Activated CD8-positive, alpha-beta memory T cell treated with anti-CD3 and anti-CD28 coated beads for 4 hours (primary cell): ENCODE results near the gene WSCD1.

Experiments
- DNase-seq, 2 donors: peaks; one replicate each; pipeline ENCODE4 v3.0.0-alpha.2; 2020; ENCODE audit warnings: low read depth in 2 of 2

Gene WSCD1

GRCh38 chr17:6059406-6059805 is 10.8 kb upstream of the WSCD1 start:
- DNase-seq = no peak

GRCh38 chr17:6061290-6061689 is 8.9 kb upstream of the WSCD1 start:
- no peak for DNase-seq

- no peak for DNase-seq
These were observed 5.3 kb upstream of the WSCD1 start for GRCh38 chr17:6064868-6065267.

- no peak for DNase-seq
These were observed 4.8 kb upstream of the WSCD1 start for GRCh38 chr17:6065351-6065750.

GRCh38 chr17:6066183-6066948 is 3.8 kb upstream of the WSCD1 start:
- DNase-seq = no peak

- DNase-seq = no peak
These were observed 3.1 kb upstream of the WSCD1 start for GRCh38 chr17:6067060-6067459.

- DNase-seq = no peak
These were observed 292 bp downstream of the WSCD1 start for GRCh38 chr17:6070430-6070912.

GRCh38 chr17:6070913-6071511 is 833 bp downstream of the WSCD1 start:
- no peak for DNase-seq

GRCh38 chr17:6071528-6072065 is 1.4 kb downstream of the WSCD1 start:
- no peak for DNase-seq

GRCh38 chr17:6072157-6072556 is 2.0 kb downstream of the WSCD1 start:
- DNase-seq = no peak

GRCh38 chr17:6072611-6073010 is 2.4 kb downstream of the WSCD1 start:
- DNase-seq = no peak

GRCh38 chr17:6073620-6074019 is 3.4 kb downstream of the WSCD1 start:
- DNase-seq = no peak

GRCh38 chr17:6075050-6075449 is 4.9 kb downstream of the WSCD1 start:
- DNase-seq = no peak

GRCh38 chr17:6075845-6076244 is 5.7 kb downstream of the WSCD1 start:
- DNase-seq = no peak

- DNase-seq = no peak
These were observed 7.6 kb downstream of the WSCD1 start for GRCh38 chr17:6077752-6078151.

GRCh38 chr17:6078458-6078871 is 8.3 kb downstream of the WSCD1 start:
- no peak for DNase-seq

GRCh38 chr17:6079155-6079888 is 9.1 kb downstream of the WSCD1 start:
- no peak for DNase-seq

GRCh38 chr17:6079960-6080359 is 9.8 kb downstream of the WSCD1 start:
- no peak for DNase-seq

- DNase-seq = no peak
These were observed 10.7 kb downstream of the WSCD1 start for GRCh38 chr17:6080711-6081430.

GRCh38 chr17:6082335-6082734 is 12.2 kb downstream of the WSCD1 start:
- DNase-seq = no peak

GRCh38 chr17:6084311-6085161 is 14.4 kb downstream of the WSCD1 start:
- no peak for DNase-seq
